HG03039 (cell line): ENCODE measurements around the gene DCX.
"Not testable (repeated sequence)": the region's sequence is repeated elsewhere in the genome, so short reads cannot be mapped to it uniquely, and the experiment has no call there.

Source experiments
- ATAC-seq: cut with Tn5 transposase; IDR thresholded peaks from one replicate; pipeline ENCODE4 v1.9.1; 2021; ENCODE audit warnings: mild to moderate bottlenecking, moderate library complexity; ENCODE audit not compliant: unreplicated experiment

The DCX gene

DNA sequence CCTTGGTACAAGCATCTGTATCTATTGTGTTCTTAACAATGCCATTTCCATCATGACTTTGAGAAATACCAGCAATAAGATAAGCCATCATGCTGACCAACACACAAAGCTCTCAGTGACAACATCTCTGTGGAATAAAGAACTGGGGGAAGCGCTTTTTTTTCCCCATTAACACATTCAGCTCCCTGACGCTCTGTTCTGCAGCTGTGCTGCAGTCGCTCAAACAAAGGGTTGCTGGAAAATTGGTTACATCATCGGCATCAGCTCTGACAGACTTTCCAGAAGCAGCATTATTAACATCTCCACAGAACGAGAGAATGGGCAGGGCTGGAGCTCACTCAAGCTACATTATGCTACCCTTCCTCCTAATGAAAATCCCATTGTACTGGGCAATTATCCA lies 39.9 kb downstream of the DCX start:
- no peak for ATAC-seq

DNA sequence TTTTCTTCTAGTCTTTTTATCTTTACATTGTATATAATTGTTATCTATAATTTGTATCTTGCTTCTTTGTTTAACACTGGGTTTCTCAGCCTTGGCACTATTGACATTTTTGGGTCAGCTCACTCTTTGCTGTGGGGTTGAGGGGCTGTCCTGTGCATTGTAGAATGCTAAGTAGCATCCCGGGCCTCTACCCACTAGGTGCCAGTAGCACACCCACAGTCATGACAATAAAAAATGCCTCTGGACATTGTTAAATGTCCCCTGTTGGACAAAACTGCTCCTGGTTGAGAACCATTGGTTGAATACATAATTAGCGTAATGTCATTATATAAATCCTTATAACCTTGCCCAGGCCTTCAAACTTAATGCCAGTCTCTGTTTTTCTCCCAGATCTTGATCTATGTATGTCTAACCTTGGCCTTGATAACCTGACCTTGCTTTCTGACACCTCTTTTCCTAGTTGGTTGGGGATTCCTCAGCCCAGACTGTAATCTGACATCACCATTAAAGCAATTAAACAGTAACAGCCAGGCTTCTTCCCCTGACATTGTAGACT lies 46.1 kb downstream of the DCX start:
- ATAC-seq = no peak

DNA sequence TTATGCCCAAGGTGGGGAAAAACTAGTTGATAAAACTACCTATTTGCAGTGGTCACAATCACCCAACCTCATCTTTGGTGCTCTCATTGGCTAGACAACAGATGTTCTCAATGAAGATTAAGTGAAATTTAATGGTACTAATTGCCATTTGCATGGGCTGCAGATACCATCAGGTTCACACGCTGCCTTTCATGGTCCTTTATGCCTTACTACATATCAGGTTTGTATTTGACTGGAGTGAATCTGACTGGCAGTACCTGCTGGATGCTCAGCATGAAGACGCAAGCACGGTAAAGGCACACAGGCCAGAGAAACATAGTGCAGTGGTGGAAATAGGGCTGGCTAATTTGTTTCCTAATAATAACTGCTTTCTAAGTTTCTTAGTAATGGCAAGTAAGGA lies 48.3 kb downstream of the DCX start:
- ATAC-seq = no peak

DNA sequence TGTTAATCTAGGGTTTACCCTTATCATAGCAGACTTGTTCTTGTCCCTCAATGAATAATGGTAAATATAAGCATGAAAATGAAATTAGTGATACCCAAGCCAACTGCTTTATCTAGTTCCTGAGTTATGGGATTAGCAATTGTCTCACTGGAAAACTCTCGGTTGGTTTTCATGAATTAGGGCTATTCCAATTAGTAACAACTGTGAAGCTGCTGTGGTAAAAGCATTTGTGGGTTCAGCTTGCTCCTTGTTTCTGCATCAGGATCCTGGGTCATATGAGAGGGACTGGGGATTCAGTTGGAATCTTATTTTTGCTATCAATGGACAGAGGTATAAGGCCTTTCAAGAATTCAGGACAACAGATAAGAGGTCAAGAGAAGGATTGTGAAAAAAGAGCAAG lies 50.2 kb downstream of the DCX start:
- no peak for ATAC-seq

DNA sequence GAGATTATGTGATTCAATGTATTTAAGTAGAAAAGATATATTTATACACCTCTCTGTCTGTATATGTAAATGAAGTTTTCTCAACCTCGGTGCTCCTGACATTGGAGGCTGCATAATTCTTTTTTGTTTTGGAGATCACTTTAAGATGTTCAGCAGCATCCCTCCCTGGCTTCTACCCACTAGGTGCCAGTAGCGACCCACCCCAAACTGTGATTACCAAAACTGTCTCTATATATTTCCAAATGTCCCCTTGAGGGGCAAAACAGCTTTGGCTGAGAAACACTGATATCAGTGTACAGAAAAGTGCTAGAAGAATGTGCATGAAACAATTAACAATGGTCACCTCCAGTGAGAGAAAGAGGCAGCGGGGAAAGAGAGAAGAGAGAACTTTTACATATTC lies 51.2 kb downstream of the DCX start:
- no peak for ATAC-seq

DNA sequence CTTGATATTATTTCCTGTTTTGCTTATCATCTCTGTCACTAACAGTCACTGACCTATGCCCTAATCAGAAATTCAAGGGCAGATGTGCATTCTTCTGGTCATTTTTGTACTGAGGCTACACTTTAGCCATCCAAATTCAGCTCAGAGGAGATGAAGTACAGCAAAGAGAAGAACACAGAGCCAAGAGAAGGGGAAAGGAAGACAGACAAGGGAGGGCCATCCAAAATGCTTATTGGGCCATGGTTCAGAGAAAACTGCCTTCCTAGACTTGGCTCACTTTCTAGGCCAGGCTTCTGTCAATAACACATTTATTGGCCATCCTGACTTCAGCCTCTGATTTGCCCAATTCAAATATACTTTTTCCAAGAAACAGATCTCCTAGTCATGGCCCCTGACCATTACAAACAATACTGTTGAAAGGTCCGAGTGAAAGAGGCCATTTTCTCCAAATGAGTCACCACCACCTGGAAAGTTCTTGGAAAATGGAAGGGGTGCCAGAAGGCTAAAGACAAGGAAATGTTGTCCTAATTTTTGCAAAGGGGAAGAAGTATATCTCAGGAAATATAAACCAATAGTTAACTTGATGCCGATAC lies 56.4 kb downstream of the DCX start:
- no peak for ATAC-seq

DNA sequence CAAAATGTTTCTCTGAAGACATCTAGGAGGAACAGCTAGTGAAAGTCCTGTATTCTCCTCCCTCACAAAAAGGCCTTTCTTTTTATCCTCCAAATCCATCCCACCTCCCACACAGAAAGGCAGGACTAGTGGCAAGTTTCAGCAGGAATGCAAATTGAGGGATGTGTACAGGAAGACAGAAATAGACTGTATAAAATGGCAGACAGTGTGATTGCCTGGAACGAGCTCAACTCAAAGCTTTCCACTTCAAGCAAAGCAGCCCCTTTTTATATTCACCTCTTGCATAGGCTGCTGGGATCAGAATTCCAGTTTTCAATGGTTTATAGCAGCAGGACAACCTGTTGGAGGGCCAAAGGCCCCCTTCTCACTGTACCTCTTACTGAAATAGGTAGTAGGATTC lies 57.5 kb downstream of the DCX start:
- no peak for ATAC-seq

DNA sequence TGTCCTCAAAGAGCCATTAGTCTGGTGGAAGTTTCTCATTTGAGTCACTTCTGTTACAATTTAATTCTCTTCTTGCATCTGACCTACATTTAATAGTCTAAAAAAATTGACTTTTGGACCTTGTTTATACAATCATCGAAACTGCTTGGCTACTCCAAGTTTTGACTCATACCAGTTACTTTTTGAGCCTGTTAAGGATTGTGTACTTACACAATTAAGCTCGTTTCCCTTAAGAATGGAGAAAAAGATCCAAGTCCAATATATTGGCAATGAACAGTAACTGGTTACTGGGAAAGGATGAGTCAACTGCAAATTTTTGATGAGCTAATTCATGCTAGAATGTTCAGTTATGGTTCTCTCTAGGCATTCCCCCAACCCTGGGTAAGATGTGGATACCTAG lies 58.2 kb downstream of the DCX start:
- ATAC-seq = no peak

DNA sequence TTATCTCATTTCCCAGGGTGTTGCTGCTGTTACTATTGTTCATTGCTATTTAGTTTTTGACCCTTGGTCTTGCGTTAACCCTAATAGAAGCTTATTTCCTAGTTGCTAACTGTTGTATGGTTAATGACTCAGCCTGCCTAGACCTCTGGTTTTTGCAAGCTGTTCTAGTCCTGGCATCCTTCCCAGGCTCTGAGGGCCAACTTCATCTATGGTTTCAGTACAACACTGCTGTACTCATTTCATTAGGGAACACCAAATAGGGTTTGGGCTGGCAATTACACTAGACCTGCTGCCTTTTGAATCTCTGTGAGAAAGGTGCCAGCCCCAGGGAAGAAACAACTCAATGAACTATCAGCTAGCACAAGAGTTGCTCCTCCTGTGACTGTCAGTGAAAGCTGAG lies 59.6 kb downstream of the DCX start:
- no peak for ATAC-seq

DNA sequence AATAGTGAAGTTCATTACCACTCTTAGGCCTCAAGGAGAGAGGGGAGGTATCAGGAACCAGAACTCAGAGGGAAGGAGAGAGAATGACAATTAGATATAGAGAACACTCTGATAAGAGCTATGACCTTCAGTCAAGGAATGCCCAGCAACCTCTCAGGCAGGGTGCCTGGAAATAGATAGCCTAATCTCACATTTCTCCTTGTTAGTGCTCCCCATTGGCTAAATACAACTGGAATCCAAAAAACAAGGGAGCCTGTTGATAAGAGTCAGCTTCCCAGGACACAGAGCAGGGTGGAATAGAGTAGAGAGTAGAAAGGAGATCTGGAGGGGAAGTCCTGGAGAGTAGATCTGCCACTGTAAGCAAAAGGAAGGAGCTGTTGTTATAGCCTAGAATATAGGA lies 62.1 kb downstream of the DCX start:
- ATAC-seq = no peak

DNA sequence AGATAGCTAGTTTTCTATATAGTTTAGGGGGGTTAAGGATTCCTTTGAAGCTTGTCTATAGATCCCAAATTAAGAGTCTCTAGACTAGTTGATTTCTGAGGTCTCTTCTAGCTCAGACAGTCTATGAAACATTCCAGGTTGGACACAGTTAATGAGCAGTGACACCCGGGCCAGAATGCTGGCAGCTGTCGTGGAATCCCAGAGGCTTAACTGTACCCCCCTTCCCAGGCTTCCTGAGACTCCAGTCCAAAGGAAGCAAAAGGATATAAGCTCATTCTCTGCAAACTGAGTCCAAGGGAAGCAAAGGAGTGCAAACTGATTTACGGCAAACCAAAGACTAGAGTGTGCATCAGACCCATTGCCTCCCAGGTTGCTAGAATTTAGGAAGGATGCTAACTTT lies 62.9 kb downstream of the DCX start:
- no peak for ATAC-seq

DNA sequence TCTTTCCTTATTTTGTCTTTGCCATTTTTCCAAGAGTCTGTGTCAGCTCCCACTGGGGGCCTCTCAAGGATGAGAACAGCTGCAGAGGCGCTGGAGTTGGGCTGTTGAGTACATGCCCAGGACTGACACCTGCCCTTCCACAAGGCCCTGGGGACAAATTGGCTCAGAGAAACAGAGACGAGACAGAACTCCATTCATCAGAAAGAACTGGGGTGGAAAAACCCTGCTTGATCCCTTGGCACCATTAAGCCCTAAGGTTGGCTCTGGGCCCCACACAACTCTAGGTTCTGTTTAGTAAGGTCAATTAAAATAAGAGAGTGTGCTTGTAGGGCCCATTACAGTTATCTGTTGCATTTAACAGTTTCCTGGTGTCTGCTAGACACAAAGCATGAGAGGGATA lies 63.6 kb downstream of the DCX start:
- ATAC-seq = no peak

DNA sequence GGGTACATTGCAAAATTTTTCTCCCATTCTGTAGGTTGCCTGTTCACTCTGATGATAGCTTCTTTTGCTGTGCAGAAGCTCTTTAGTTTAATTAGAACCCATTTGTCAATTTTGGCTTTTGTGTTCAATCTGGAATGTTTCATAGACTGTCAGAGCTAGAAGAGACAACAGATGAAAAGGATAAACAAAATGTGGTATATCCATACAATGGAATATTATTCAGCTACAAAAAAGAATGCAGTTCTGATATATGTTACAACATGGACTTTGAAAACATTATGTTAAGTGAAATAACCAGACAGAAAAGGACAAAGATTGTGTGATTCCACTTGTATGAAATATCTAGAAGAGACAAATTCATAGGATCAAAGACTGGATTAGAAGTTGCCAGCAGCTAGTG lies 65.8 kb downstream of the DCX start:
- ATAC-seq = not testable (repeated sequence)

DNA sequence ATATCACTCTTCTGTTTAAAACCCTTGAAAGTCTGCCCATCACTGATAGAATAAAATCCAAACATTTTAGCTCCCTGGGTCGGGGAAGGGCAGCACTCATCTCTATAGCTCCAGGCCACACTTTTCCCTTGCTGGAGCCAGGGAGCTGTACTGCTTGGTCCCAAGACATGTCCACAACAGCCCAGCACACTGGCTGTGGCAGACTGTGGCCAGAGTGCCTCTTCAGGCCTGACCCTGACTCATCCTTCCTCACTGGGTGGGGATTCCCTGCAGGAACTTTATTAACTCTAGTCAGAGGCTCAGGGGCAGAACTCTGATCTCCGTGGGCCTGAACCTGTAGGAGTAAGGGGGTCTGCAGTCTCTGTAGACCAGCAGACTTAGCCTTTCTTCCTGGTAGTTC lies 71.9 kb downstream of the DCX start:
- no peak for ATAC-seq

DNA sequence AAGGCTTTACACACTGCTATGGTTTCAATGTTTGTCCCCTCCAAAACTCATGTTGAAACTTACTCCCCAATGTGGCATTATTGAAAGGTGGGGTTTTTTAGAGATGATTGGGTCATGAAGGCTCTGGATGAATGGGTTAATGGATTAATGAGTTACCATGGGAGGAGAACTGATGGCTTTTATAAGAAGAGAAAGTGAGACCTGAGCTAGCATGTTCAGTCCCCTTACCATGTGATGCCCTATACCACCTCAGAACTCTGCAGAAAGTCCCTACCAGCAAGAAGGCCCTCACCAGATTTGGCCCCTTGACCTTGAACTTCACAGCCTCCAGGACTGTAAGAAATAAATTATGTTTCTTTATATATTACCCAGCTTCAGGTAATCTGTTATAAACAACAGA lies 72.8 kb downstream of the DCX start:
- no peak for ATAC-seq

DNA sequence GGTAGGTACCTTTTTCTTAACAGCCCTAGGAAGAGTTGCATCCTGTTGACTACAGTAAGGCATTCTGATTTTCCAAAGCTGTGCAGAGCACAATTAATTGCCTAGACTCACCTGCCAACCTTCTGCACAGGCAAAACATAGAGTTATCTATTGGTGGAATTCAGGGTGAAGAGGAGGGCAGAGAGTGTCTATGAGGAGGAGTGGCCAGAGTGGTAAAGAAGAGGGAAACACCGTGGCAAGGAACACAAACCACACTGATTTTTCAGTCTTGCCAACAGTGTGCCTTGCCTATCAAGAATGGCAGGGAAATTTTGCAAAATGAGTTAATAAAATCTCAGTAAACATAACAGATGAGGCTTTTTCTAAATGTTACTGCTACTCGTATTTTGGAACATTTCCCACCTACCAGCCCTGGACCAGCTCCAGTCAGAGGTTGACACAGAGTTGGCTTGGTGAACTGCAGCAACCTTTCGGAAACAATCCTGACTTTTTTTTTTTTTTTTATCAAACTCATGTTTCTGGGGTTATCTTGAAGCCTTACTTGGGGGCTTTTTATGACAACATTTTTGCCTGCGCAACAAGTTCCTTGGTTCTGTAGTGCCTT lies 73.8 kb downstream of the DCX start:
- no peak for ATAC-seq

DNA sequence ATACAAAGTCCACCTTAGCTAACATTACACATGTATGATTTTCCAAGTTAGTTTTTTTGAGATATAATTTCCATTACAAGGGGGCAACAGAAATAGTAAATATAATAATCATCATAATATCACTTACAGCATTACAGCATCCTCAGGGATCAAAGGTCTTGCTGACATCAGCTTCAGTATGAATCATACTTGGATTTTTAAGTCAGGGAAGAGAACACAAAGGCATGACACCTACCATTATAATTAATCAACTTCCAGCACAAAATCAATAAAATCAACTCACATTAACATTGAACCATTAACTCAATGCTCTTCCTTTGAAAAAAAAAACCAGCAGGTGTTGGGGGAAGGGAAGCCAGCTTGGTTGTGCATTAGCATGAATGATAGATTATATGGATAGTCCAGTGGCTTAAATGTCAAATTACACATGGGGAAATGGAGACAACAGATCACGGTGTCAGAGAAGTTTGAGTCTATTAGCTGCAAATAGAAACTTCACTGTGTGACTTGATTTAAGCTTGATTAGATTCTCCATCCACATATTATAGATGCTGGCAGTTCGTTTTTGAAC lies 74.8 kb downstream of the DCX start:
- ATAC-seq = no peak

DNA sequence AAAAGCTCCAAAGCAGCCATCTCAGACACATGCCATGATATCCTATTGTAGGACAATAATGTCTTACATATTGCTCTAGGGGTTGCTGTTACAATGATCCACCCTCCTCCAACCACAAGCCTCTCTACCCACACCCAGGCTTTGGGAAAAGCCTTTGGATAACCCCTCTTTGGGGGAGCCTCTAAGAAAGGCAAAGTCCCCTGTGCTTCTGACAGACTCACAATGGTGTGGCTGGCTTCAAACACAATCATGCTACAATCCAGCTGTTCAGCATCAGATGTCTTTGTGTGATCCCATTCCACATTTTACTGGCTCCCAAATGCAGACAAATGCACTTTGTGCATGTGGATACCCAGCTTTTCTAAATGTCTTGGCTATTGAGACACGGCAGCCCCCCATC lies 75.9 kb downstream of the DCX start:
- no peak for ATAC-seq

DNA sequence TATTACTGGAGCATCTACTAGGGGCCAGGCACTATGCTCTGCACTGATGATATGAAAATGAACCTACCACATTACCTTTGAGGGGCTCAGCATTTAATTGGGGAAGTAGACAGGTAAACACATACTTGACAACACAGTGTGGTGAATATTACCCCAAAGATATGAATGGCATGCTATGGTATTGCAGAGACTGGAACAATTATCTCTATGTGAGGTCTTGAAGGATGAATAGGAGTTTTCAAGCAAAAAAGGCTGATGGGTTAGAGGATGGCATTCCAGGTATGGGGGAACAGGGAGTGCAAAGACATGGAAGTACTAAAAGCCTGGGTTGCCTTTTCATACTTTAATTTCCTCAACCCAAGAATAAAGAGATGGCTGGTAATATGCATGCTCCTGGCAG lies 82.6 kb downstream of the DCX start:
- ATAC-seq = no peak

DNA sequence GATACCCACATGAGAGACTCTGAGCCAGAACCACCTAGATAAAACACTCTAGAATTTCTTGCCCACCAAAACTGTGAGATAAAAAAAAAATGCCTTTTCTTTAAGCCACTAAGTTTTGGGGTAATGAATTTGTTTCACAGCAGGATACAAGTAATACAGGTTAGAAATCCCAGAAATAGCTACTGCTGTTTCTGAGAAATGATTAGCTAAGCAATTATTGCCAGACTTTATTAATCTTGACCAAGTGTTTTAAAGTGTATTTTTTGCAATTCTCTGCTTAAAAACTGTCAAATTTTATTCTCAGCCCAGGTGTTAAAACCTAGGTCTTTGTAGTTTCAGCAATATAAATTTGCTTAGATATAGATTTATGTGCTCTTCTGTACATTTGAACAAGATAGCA lies 83.1 kb downstream of the DCX start:
- no peak for ATAC-seq

DNA sequence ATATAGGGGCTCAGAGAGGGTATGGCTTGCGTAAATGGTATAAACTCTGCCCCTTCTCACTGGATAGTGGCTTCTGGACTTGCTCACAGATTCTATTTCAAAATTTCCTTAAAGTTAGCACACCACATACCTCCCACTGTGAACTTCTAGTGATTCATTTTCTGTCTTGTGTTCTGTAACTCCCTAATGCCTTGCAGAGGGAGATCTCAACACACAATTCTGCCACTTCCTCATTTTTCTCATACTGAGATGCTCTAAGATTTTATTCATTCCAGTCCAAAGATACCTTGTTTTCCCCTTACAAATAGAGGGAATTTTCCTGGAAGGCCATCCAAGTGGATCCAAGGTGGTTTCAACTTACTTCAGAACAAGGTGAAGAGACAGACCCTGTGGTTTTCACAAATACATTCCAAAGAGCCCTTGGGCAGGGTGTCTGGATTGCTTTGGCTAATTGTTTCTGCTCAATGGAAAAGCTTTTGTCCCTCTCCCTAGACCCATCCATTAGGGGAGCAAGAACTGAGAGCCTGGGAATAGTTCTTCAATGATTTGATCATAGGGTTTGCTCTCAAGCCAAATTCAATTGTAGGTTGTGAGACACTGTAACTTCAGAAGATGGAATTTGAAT lies 89.6 kb downstream of the DCX start:
- no peak for ATAC-seq

DNA sequence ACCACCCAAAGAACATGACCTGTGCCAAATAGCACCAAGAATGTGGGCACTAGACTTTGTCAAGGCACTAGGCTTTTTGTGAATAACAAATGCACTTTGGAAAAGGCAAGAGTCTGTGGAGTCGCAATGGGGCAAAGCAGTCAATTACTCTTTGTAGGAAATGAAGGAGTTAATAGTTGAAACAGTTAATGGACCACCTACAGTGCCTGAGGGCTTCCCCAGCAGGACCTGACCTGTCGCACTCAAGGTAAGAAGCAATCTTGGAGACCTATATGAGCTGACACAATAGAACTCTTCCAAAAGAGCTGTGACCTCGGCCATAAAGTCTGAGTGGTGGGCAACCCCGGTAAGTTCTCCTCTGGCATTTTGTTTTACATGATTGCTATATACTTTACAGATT lies 92.5 kb downstream of the DCX start:
- no peak for ATAC-seq
